HFF-Myc (cell line): Measurements from ENCODE around the gene TBRG4.

Source experiments
- DNase-seq: peaks from one replicate; pipeline ENCODE4 v3.0.0-alpha.2; 2011; ENCODE audit warnings: low read depth; ENCODE audit errors: extremely low read depth
- H3K4me3 ChIP-seq: replicated peaks from 2 replicates; pipeline ENCODE4 v1.5.1; 2011; ENCODE audit warnings: low read depth, mild to moderate bottlenecking, control low read depth, low read length
- CTCF ChIP-seq: IDR thresholded peaks from 2 replicates; pipeline ENCODE4 v1.5.1; 2012; ENCODE audit warnings: mild to moderate bottlenecking, low read depth, low read length, control low read depth; ENCODE audit errors: missing control alignments

The TBRG4 gene

DNA sequence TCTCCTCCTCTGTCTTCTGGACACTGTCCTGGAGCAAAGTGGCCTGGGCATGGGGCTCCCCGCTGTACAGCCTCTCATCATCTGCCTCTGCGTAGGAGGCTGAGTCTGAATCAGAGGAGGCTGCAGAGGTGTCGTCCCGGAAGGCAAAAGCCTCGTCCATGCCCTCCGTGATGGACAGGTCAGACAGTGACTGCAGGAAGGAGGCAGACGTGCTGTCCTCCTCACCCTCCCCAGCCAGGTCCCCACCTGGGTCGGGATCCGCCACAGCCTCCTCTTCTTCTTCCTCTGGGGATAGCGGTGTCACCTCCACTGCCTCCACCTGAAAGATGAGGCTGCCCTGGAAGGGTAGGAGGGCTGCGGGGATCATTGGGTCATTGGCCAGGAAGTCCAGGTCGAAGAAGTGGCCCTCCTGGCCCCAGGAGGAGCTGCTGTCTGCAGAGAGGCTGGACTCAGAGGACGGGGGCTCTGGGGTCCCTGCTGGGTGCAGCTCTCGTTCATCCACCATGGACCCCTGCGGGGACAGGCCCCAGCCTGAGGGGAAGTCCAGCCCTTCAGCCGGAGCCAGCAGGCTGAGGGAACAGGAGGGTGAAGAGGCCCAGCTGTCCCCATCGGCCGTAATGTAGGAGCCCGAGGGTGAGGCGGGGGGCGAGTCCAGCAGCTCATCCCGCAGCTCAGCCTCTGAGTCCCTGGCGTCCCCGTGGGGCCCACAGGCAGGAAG is 26.4 kb downstream of the TBRG4 start:
- no peak for DNase-seq
- TF ChIP-seq CTCF: no peak
- H3K4me3 ChIP-seq: no peak overlapping the region

- H3K4me3 ChIP-seq: no peak overlapping the region
- TF ChIP-seq CTCF: no peak
- DNase-seq: no peak
Measured at GRCh38 chr7:45084336-45084735, 27.2 kb downstream of the TBRG4 start.

- no peak overlapping the region for H3K4me3 ChIP-seq
- no peak for TF ChIP-seq CTCF
- DNase-seq: no peak
Measured at GRCh38 chr7:45082831-45083331, 28.6 kb downstream of the TBRG4 start.

DNA sequence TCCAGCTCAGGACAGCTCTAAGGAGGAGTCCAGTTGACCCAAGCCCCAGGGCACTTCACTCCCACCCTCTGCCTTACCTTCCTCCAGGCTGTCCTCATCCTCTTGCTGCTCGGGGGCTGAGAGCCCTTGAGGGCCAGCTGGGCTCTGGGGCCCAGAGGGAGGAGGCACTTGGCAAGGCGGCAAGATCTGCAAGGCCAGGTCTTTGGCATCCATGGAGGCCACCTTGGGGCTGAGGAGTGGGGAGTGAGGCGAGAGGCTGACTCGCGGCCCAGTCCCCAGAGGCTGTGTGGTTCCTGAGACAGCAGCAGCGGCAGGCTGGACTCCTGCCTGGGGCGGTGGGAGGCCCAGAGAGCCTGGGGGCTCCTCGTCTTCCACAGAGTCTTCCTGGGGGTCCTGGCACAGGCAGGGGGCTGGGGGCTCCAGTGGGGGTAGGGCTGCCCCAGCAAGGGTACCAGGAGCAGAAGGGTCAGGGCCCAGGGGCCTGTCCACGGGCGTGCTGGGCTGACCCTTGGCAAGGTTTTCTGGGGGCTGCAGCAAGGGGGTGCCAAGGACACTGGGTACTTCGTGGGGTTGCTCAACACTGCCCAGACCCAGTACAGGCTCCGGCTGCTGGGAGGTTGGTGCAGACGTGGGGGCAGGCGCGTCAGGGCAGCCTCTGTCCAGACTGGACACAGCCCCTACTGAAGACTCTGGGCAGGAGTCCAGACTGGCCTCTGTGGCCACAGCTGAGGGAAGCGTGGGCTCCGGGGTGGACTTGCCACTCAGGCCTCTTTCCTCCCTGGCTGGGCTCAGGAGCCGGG is 29.3 kb downstream of the TBRG4 start:
- H3K4me3 ChIP-seq: no peak overlapping the region
- TF ChIP-seq CTCF: no peak
- no peak for DNase-seq

GRCh38 chr7:45081670-45081974 is 29.9 kb downstream of the TBRG4 start:
- DNase-seq: no peak
- TF ChIP-seq CTCF: no peak
- no peak overlapping the region for H3K4me3 ChIP-seq

- DNase-seq: no peak
- no peak overlapping the region for H3K4me3 ChIP-seq
- TF ChIP-seq CTCF: no peak
Measured at GRCh38 chr7:45080958-45081669, 30.4 kb downstream of the TBRG4 start.
